ENCODE results near the gene BABAM2.
"Not testable (repeated sequence)": the region's sequence is repeated elsewhere in the genome, so short reads cannot be mapped to it uniquely, and the experiment has no call there.

Gene BABAM2

DNA sequence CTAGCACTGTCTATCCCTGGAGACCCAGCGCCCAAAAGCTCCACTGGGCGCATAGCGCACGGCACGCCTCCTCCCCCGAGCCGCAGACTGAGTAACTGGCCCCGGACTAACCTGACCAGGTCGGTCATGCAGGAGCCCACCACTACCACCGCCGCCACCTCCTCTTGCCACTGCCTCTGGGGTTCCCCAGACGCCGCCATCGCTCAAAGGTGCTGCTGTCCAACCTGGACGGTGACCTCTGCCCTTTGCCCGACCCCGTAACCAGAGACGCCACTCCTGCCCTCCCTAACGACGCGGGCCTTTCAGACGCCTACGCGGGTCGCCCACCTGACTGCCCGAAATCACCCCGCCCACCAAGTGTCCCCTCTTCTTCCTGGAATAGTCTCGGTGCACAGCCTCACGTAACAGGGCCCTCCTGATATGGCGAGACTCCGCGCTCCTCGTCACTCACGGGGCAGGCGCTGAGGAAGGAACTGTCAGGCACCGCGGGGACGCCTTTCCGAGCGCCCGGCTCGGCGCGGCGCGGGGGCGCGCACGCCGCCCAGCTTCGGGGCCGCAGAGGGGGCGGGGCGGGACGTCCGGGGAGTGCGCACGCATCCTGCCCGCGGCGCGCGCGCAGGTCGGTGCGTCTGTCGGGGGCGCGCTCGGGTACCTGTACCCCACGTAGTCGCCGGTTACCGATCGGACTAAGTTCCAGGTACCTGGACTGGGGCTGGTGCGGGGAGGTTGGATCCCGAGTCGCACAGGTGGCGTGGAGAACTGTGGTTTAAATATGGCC lies at the start of gene BABAM2, which contains the start of gene RBKS:
BABAM2 (plus strand) TSS at position 584 of the 778 bp plus-strand sequence. CDS start 3,828 bp downstream, outside the sequence.
RBKS (minus strand) TSS at position 242 of the 778 bp plus-strand sequence; CDS start at position 200, 42 bp downstream.
- peak; percentile 89 for DNase-seq

DNA sequence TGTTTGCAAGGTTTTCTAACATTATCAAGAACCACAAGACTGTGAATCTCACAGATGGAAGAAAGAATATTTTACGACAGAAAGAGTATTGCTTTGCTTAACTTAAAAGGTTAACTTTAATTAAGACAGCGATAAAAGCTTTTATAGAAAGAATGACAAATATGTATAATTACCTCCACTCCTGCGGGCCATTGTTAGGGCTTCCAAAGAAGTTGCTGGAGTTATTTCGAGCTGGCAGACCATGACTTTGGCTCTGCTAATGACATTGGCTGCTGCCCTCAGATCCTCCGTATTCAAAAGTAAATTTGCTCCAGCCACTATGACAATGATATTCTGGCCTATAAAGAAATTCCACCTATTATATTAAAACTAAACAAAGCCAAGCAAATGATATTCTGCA lies 47.6 kb upstream of the BABAM2 start:
- no peak for DNase-seq

DNA sequence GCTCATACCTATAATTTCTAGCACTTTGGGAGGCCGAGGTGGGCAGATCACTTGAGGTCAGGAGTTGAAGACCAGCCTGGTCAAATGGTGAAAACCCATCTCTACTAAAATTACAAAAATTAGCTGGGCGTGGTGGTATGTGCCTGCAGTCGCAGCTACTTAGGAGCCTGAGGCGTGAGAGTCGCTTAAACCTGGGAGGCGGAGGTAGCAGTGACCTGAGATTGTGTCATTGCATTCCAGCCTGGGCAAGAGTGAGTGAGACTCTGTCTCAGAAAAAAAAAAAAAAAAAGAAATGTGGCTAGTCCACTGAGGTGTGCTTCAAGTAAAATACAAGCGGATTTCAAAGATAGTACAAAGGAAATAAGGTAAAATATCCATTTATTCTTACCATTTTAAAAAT lies 46.5 kb upstream of the BABAM2 start:
- DNase-seq, result no peak

DNA sequence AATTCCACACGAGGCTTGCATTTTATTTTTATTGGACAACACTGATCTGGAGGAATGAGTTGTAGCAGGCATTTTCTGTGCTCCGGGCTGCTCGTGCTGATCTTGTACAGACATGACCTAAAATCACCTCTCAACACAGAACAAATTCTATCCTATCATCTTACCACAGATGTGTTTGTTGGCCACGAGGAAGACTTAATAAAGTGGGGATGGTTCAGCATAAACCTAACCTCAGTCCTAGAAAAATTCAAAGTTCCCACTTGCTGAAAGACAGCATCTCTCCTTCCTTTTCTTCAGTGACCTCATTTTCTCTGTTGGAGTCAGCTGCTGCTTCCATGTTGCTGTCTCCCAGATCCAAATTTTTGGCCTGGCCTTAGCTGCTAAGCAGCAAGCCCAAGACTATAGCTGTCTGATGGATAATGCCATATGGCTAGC lies 45.7 kb upstream of the BABAM2 start:
- DNase-seq, result no peak

DNA sequence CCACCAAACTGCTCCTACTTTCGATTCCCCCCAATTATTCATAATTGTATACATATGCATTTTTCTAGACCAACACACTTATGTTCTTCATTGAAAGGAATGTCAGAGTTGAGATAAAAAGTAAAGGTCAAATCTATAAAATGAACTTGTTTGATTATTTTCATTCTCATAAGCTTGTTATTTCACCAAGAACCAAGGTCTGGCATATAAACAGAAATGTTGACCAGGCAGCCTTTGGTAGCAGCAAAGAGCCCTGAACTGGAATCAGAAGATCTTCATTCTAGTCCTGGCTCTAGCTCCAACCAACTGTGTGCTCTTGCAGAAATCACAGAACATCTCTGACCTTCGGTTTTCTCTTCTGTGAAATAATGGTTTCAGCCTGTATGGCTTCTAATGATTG lies 43.2 kb upstream of the BABAM2 start:
- no peak for DNase-seq

DNA sequence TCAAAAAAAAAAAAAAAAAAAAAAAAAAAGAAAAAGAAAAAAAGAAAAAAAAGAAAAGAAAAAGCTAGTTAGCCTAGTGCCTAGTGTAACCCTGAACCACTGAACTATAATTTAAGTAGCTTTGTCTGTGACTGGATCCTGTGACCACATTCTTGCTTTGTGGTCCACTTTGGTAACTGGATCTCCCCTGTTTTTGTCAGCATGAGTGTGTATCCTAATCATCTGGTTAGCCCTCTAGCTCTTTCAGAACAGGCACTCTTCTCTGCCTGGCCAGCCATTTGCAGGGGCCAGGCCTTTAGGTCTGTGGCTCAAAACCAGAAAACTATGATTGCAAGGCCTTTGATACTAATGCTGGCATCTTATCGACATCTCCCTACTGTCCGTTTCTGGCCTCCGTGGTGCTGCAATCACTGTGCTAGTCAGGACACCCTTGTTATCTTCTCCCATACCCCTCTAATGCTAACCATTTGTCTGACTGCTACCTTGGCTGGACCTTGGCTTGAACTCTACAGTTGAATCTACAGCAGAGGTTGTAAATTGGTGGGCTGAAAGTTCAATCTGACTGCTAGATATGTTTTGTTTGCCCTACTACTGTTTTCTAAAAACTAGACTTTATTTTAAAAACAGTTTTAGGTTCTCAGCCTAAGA lies 40.8 kb upstream of the BABAM2 start:
- no peak for DNase-seq

DNA sequence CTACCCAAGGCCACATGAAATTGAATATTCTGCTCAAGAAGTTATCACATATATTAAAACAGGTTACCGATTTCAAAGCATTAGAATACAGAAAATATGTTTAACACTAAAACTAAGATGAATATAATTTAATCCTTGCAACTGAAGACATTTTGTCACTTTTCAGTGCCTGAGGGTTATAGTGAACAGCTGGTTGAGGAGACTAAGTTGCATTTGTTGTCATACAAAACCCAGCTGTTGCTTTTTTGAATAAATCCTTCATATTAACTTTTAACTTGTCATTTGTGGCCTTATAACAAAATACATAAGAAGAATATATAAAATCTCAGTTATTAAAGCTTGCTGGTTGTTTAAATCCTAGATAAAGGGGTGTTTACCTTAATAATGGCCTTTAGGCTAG lies 37.8 kb upstream of the BABAM2 start:
- no peak for DNase-seq

DNA sequence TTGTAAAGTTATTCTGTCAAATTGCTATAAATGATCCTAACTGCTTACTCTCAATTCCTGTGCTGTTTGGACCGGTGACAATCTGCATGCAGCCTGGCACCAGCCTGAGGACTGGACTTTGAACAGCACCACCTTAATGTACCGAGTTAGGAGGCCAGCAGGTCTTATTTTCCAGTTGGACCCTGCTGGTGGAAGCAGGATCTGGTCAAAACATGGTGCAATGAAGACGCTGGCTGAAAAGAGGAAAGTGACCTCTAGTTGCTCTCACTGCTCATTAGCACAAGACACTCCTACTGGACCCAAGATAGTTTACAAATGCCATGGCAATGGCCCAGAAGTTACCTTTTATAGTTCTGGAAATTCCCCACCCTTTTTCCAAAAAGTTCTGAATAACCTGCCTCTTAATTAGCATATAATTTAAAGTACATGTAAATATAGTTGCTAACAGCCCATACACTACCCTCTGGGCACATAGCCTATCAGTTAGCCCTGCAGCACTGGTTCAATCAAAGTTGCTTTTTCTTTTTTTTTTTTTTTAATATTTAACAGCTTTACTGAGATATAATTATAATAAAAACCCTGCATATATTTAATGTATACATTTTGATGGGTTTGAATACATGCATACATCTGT lies 36.2 kb upstream of the BABAM2 start:
- DNase-seq, result peak; percentile 61

DNA sequence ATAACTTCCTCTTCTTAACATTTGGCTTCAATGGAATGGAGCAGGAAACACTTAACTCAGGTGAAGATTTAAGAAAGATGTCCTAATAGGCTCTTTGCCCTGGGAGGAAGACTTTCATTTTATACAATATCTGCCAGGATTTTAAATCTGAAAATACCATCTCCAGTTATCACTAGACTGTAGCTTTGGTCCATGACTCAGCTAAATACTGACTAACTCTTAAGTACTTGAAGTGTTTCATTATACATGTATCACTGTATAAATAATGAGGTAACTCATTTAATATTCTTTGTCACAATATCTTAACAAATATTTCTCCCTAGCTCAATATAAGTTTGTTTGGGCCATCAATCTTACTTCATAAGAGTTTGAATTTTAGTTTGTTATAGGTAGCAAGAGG lies 35.1 kb upstream of the BABAM2 start:
- peak; percentile 18 for DNase-seq

DNA sequence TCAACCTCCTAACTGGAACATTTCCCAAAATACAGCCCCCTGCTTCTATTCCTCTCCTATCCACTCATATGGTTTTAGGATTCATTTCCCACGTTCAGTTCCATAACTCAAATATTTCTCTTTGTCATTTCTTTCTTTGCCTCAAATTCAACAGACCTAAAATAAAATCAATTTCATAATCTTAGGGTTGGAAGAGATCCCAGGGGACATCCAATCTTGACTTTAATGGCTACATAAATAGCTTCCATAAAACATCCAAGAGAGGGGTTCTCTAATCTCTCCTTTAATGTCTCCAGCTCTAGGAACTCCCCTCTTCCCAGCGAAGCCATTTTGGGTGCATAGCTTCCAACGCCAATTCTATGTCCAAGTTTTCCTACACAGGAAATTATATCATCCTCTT lies 34.1 kb upstream of the BABAM2 start:
- no peak for DNase-seq

DNA sequence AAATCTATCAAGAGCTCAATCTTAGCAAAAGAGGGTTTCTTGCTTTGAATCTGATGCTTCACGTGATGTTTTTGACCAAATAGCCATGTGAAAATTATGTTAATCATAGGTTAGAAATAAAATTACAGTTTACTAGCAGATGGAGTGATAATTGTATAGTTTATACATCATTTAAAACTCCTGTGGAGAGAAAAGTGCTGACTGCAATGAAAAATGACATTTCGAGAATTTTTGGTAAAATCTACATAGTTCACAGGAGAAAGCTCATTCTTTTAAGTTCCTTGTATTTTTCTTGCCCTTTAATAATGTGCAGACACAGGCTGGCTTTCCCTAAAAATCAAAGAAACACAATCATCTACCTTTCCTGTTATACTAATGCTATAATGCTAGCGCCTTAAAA lies 33.6 kb upstream of the BABAM2 start:
- DNase-seq, result no peak

DNA sequence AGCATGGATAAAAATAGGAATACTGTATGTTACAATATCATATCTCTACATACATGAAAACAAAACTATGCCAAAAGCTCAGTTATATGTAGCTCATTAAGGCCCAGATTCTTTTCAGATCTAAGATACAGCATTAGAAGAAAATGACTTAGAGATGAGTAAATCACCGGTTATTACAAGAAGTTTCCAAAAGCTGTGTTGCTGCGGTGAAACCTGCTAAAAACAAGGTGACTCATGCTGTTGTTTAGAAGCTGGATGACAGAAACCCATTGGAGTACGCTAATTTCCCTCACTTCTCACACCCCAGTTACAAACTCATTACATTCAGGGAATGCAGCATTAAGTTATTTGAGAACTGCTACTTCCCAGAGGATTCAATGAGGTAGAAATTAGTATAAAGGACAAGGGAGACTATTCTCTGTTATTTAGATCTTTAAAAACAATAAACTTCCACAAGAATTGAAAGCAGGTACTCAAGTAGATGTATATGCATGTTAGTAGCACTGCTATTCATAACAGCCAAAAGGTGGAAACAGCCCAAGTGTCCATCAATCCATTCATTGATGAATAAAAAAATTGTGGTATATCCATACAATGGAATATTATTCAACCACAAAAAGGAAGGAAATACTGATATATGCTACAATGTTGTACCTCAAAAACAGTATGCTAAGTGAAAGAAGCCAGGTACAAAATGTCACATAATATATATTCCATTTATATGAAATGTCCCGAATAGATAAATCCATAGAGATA lies 32.9 kb upstream of the BABAM2 start:
- DNase-seq, result peak; percentile 10

DNA sequence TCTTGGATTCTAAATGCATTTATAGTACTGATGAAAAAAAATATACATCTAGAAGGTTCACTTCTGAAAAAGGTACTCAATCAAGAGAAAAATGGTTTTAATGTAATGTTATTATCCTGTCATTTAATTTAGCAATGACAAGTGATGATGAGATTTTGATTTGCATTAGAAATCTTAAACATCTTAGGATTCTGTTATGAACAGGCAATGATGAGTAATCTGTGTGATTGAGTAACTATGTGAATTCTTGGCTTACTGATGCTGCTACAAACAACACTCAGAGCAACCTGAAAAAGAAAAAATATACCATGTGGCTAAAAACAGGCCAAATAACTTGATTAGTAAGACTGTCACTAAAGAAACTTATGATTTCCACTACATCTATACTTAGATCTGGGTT lies 30.4 kb upstream of the BABAM2 start:
- DNase-seq, result peak; percentile 89

DNA sequence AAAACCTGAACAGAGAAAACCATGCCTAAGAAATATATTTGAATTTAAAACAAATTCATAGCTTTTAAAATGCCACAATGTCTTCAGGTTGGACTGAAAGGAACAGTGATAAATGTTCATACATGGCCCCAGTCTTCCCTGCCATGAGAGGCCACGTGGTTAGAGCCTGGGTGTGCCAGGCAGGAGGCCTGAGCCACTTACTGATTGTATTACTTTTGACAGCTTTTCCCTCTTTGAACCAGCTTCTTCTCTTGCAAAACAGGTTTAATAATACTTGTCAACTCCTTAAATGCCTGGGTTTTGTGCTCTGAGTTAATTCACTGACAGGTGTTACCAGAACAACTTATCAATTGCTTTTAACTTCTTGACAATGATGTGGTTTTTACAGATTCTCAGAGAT lies 27.4 kb upstream of the BABAM2 start:
- DNase-seq, result no peak

DNA sequence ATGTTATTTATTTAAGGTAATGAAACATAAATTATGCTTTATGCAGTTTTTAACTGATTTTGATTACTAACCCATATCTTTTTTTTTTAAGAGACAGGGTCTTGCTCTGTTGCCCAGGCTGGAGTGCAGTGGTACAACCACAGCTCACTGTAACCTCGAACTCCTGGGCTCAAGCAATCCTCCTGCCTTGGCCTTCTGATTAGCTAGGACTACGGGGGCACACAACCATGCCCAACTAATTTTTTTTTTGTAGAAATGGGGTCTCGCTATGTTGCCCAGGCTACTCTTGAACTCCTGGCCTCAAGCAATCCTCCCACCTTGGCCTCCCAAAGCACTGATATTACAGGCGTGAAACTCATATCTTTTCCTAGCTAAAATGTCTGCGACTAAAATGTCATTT lies 26.6 kb upstream of the BABAM2 start:
- DNase-seq, result not testable (repeated sequence)

DNA sequence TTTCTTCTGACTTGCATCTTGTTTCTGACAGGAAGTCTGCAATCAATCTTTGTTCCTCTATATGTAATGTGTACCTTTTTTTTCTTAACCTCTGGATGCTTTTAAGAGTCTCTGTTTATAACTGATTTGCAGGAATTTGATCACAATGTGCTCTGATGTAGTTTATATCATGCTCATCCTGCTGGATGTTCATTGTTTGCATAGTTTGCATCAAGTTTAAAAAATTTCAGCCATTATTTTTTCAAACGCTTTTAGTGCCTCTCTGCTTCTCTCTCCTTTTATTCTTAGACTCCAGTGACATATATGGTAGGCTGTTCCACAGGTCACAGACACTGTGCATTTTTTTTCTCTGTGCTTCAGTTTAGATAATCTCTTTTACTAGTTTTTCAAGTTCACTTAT lies 24.3 kb upstream of the BABAM2 start:
- DNase-seq, result no peak

DNA sequence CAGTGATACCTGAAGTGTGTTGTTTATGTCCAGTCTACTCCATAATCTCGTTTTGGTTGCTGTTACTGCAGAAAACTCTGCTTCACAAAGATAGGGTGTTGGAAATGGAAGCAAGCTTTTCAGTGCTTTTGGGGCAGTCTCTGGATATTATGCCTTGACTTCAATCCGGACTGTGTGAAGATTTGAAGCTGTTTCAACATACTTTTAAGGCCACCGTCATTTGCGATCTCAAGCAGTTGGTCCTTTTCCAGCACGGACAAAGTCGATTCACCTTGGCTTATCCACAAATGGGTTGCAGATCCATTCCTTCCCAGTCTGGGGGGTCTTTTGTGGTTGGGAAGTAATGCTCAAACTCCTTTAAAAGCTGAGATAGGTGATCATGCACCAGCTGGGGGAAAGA lies 20.8 kb upstream of the BABAM2 start:
- no peak for DNase-seq

DNA sequence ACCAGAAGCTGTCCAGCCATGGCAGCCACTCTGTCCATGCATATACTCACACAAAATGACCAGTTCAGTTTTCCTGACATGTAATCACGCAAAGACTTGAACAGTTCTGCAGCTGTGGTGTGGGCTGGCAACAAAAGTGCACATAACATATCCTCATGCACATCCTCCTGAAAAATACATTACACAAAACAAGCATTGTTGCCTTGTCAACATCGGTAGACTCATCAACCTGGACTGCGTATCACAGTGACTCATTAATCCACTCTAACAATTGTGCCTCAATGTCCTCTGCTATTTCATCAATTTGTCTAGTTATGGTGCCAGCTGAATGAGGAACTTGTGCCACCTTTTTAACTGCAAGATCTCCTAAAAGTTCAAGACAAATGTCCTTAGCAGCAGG lies 19.8 kb upstream of the BABAM2 start:
- DNase-seq, result no peak

DNA sequence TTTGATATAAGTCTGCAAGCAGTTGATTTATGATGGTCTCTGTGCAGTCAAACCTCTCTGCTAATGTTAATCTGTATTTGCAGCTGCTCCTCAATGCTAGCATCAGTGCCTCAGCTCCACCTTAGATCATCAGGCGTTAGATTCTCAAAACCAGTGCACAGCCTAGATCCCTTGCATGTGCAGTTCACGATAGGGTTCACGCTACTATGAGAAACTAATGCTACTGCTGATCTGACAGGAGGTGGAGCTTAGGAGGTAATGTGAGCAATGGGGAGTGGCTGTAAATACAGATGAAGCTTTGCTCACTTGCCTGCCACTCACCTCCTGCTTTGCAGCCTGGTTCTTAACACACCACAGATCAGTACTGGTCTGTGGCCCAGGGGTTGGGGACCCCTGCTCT lies 18.7 kb upstream of the BABAM2 start:
- DNase-seq, result no peak

DNA sequence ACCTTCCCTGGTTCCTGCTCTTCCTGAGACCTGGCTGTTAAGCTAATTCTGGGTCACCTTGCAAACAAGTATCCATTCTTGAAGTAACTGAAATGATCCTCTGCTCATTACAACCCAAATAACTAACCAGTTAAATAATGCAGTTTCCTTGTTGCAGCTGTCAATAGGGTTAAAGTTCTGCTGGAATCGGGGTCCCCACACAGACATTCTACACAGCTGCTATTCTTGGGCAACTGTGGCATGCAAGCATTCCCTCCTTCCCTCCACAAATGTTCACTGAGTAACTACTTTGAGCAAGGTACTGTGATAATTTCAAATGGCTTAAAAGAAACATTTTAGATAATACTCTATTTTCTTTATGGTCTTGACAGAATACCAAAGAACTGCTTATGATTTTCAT lies 17.4 kb upstream of the BABAM2 start:
- no peak for DNase-seq

DNA sequence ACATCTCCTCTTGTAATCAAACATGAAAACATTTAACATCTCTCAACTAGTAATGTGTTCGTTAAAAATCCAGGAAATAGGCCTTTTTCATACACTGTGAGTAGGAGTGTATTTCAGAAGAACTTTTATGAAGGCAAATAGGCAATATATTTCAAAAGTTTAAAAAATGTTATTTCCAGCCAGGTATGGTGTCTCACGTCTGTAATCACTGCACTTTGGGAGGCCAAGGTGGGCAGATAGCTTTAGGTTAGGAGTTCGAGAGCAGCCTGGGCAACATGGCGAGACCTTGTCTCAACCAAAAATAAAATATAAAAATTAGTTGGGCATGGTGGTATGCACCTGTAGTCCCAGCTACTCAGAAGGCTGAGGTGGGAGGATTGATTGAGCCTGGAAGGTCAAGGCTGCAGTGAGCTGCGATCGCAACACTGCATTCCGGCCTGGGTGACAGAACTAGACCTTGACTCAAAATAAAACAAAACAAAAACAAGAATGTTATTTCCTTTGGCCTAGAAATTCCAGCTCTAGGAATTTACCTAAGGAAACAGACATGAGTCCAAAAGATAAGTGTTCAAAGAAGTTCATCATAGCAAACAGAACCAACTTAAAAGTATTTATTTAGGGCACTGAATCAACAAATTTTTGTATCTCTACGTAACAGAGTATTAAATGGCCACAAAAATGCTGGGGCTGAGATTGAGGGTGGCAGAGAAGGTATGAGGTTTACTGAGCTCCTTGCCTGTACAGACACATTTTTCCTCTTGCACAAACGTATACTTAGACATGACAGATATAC lies 15.2 kb upstream of the BABAM2 start:
- no peak for DNase-seq

DNA sequence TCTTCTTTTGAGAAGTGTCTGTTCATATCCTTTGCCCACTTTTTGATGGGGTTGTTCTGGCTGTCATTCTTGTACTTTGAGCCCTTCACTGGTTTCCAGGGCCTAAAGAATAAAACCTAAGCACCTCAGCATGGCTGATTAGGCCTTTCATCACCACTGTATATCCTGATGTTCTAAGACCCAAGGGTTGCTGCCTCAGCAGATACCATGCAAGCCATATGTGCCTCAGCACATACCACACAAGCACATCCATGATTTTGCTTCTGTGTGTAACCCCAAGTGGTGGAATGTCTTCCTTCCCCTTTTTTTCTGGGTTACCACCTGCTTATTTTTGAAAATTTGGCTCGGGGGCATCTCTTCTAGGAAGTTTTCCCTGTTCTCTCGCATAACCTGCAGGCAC lies 11.7 kb upstream of the BABAM2 start:
- DNase-seq, result no peak
